ENCODE measurements around the gene THY1.
"Not testable (repeated sequence)": the region's sequence is repeated elsewhere in the genome, so short reads cannot be mapped to it uniquely, and the experiment has no call there.

THY1 gene

GRCh38 chr11:119384332-119384731 lies 38.6 kb downstream of the THY1 start:
- Histone ChIP-seq H3K36me3 (ENCODE audit: control insufficient read depth, insufficient read depth, low read length) (no peaks in the 10 kb centered on the region), H3K27me3 (replicated peaks; ENCODE audit: control insufficient read depth, insufficient read depth, low read length) (no peaks in the 10 kb centered on the region; the same call in none of the 2 replicates), H3K4me3 (replicated peaks; ENCODE audit: low read depth, low read length) (no peak overlapping the region)
- DNase-seq (ENCODE audit: extremely low read depth, insufficient read length) = no peak
- TF ChIP-seq CTCF (IDR thresholded peaks at IDR 0.05; ENCODE audit: insufficient read depth, low read length, poor library complexity, severe bottlenecking) = no peak

- not testable (repeated sequence) for DNase-seq (ENCODE audit: extremely low read depth, insufficient read length); H3K4me3 ChIP-seq (replicated peaks; ENCODE audit: low read depth, low read length); H3K27me3 ChIP-seq (replicated peaks; ENCODE audit: control insufficient read depth, insufficient read depth, low read length); H3K36me3 ChIP-seq (ENCODE audit: control insufficient read depth, insufficient read depth, low read length)
Measured at GRCh38 chr11:119382513-119382912, 40.5 kb downstream of the THY1 start.

GRCh38 chr11:119382101-119382500 lies 40.9 kb downstream of the THY1 start:
- Histone ChIP-seq H3K27me3 (replicated peaks; ENCODE audit: control insufficient read depth, insufficient read depth, low read length) (no peaks in the 10 kb centered on the region; the same call in none of the 2 replicates), H3K4me3 (replicated peaks; ENCODE audit: low read depth, low read length) (peak overlapping the region; percentile 65), H3K36me3 (ENCODE audit: control insufficient read depth, insufficient read depth, low read length) (no peaks in the 10 kb centered on the region)
- no peak for DNase-seq (ENCODE audit: extremely low read depth, insufficient read length)
- TF ChIP-seq CTCF (IDR thresholded peaks at IDR 0.05; ENCODE audit: insufficient read depth, low read length, poor library complexity, severe bottlenecking) = no peak

GRCh38 chr11:119381181-119381988 lies 41.6 kb downstream of the THY1 start, which contains the start of gene USP2:
TSS of gene USP2 (minus strand) at chr11:119381690. CDS start at chr11:119373480, 8,210 bp downstream.
- H3K4me3 ChIP-seq (replicated peaks; ENCODE audit: low read depth, low read length) = peak within 1 kb of the TSS; percentile 65
- H3K36me3 ChIP-seq (ENCODE audit: control insufficient read depth, insufficient read depth, low read length) = no peaks in the 10 kb centered on the region
- peak; percentile 94 for TF ChIP-seq CTCF (IDR thresholded peaks at IDR 0.05; ENCODE audit: insufficient read depth, low read length, poor library complexity, severe bottlenecking)
- DNase-seq (ENCODE audit: extremely low read depth, insufficient read length) = peak; percentile 92
- no peaks in the 10 kb centered on the region; the same call in none of the 2 replicates for H3K27me3 ChIP-seq (replicated peaks; ENCODE audit: control insufficient read depth, insufficient read depth, low read length)

GRCh38 chr11:119380827-119381180 lies 42.2 kb downstream of the THY1 start:
- Histone ChIP-seq H3K36me3 (ENCODE audit: control insufficient read depth, insufficient read depth, low read length) (no peaks in the 10 kb centered on the region), H3K27me3 (replicated peaks; ENCODE audit: control insufficient read depth, insufficient read depth, low read length) (no peaks in the 10 kb centered on the region; the same call in none of the 2 replicates), H3K4me3 (replicated peaks; ENCODE audit: low read depth, low read length) (no peak overlapping the region)
- DNase-seq (ENCODE audit: extremely low read depth, insufficient read length) = no peak
- TF ChIP-seq CTCF (IDR thresholded peaks at IDR 0.05; ENCODE audit: insufficient read depth, low read length, poor library complexity, severe bottlenecking) = no peak

GRCh38 chr11:119380160-119380826 lies 42.7 kb downstream of the THY1 start:
- no peak for TF ChIP-seq CTCF (IDR thresholded peaks at IDR 0.05; ENCODE audit: insufficient read depth, low read length, poor library complexity, severe bottlenecking)
- Histone ChIP-seq H3K27me3 (replicated peaks; ENCODE audit: control insufficient read depth, insufficient read depth, low read length) (no peaks in the 10 kb centered on the region; the same call in none of the 2 replicates), H3K4me3 (replicated peaks; ENCODE audit: low read depth, low read length) (no peak overlapping the region), H3K36me3 (ENCODE audit: control insufficient read depth, insufficient read depth, low read length) (no peaks in the 10 kb centered on the region)
- no peak for DNase-seq (ENCODE audit: extremely low read depth, insufficient read length)

Data from GM06990 (cell line).